SK-N-SH (cell line): Measurements from ENCODE around the gene RHOBTB3. TPM values are rescaled to one million over a fixed set of nuclear protein-coding genes. Genes with fewer than 3 reads are reported as not detected.

Source experiments
- CTCF ChIA-PET: fragments of 300-600, 350-600 bp; formaldehyde crosslinking; extraction: SDS; loops from one replicate; lab custom pipeline; 2021; lab: Yijun Ruan, JAX
- POLR2A ChIA-PET: fragments of 350-600 bp; sonication (Branson Sonifier 250); formaldehyde crosslinking; extraction: SDS; loops from one replicate; lab custom pipeline; 2020; ENCODE audit warnings: antibody characterized with exemption, inconsistent platforms; lab: Yijun Ruan, JAX
- DNase-seq: peaks from one replicate; pipeline ENCODE4 v3.0.0; 2012
- H2AFZ ChIP-seq: fragments of 200-600 bp; sonication (generic); 2 replicates; pipeline ENCODE4 v1.8.1; 2016; ENCODE audit warnings: antibody characterized with exemption, mild to moderate bottlenecking, low read depth
- H3F3A ChIP-seq: fragments of 200-600 bp; sonication (generic); replicated peaks from 2 replicates; pipeline ENCODE3; 2016; ENCODE audit warnings: antibody characterized with exemption, mild to moderate bottlenecking; ENCODE audit not compliant: insufficient read depth
- H3K27ac ChIP-seq, 2 experiments: fragments of 200-500 bp in 1 of 2; fragments of 200-600 bp in 1 of 2; sonication (Bioruptor generic) in 1 of 2; sonication (generic), shearing (Covaris generic) in 1 of 2; 2 replicates each; pipeline versions ENCODE4 v1.5.1 to v1.6.1; 2014 to 2016; ENCODE audit warnings: low read depth in 2 of 2, inconsistent platforms in 1 of 2, low read length in 1 of 2, mild to moderate bottlenecking in 1 of 2, mixed read lengths in 1 of 2
- H3K27me3 ChIP-seq: fragments of 200-600 bp; sonication (generic), shearing (Covaris generic); 2 replicates; pipeline ENCODE4 v1.6.1; 2016; ENCODE audit warnings: mixed run types; ENCODE audit not compliant: insufficient read depth
- H3K36me3 ChIP-seq, 2 experiments: fragments of 200-500 bp in 1 of 2; fragments of 200-600 bp in 1 of 2; sonication (Bioruptor generic) in 1 of 2; sonication (generic) in 1 of 2; replicated peaks in 1 of 2; 2 replicates each; pipeline versions ENCODE3 to v1.5.1; 2014 to 2016; ENCODE audit warnings: low read length in 1 of 2, mild to moderate bottlenecking in 1 of 2; ENCODE audit not compliant: insufficient read depth in 2 of 2, control insufficient read depth in 1 of 2
- H3K4me1 ChIP-seq, 2 experiments: fragments of 200-500 bp in 1 of 2; fragments of 200-600 bp in 1 of 2; sonication (Bioruptor generic) in 1 of 2; sonication (generic), shearing (Covaris generic) in 1 of 2; 2 replicates each; pipeline versions ENCODE4 v1.5.1 to v1.6.1; 2014 to 2016; ENCODE audit warnings: low read depth in 1 of 2, low read length in 1 of 2, mixed run types in 1 of 2; ENCODE audit not compliant: insufficient read depth in 2 of 2, control insufficient read depth in 1 of 2
- H3K4me2 ChIP-seq: fragments of 200-600 bp; sonication (generic), shearing (Covaris generic); 2 replicates; pipeline ENCODE4 v1.6.1; 2017; ENCODE audit warnings: mixed run types
- H3K4me3 ChIP-seq, 2 experiments: fragments of 200-500 bp in 1 of 2; fragments of 200-600 bp in 1 of 2; sonication (Bioruptor generic) in 1 of 2; sonication (generic), shearing (Covaris generic) in 1 of 2; 2 replicates each; pipeline versions ENCODE4 v1.5.1 to v1.8.1; 2014 to 2016; ENCODE audit warnings: low read depth in 2 of 2, inconsistent platforms in 1 of 2, low read length in 1 of 2, mild to moderate bottlenecking in 1 of 2, mixed read lengths in 1 of 2, moderate library complexity in 1 of 2
- H3K79me2 ChIP-seq: fragments of 200-600 bp; sonication (generic); 2 replicates; pipeline ENCODE4 v1.8.1; 2017; ENCODE audit warnings: mild to moderate bottlenecking; ENCODE audit not compliant: insufficient read depth
- H3K9ac ChIP-seq: fragments of 200-600 bp; sonication (generic); 2 replicates; pipeline ENCODE4 v1.6.1; 2017; ENCODE audit warnings: mixed run types
- H3K9me2 ChIP-seq: fragments of 200-600 bp; sonication (generic); 2 replicates; pipeline ENCODE4 v1.6.1; 2017; ENCODE audit warnings: mixed run types
- H3K9me3 ChIP-seq: fragments of 200-600 bp; sonication (generic); 2 replicates; pipeline ENCODE4 v1.6.1; 2017; ENCODE audit warnings: mixed run types, mild to moderate bottlenecking, moderate library complexity
- H4K20me1 ChIP-seq: fragments of 200-600 bp; sonication (generic); 2 replicates; pipeline ENCODE4 v1.6.1; 2017; ENCODE audit warnings: mild to moderate bottlenecking, mixed run types; ENCODE audit not compliant: insufficient read depth
- CHD2 ChIP-seq: fragments of 150-350 bp; IDR thresholded peaks from 2 replicates; pipeline ENCODE4 v1.6.1; 2018; ENCODE audit warnings: low read length; ENCODE audit not compliant: partially characterized antibody
- ELF1 ChIP-seq: IDR thresholded peaks from 2 replicates; pipeline ENCODE4 v1.4.0; 2012
- FOSL2 ChIP-seq: IDR thresholded peaks from 2 replicates; pipeline ENCODE4 v1.4.0; 2012; ENCODE audit warnings: low read depth, mild to moderate bottlenecking, moderate library complexity, borderline replicate concordance
- FOXJ3 ChIP-seq: sonication (generic); formaldehyde crosslinking; IDR thresholded peaks from 2 replicates; pipeline ENCODE4 v1.5.1; 2020; ENCODE audit warnings: mild to moderate bottlenecking, missing genetic modification reagents
- FOXM1 ChIP-seq: IDR thresholded peaks from 2 replicates; pipeline ENCODE4 v1.4.0; 2012; ENCODE audit warnings: low read depth, mild to moderate bottlenecking
- GABPA ChIP-seq: IDR thresholded peaks from 2 replicates; pipeline ENCODE4 v1.4.0; 2012; ENCODE audit warnings: low read depth, mild to moderate bottlenecking
- JUND ChIP-seq: IDR thresholded peaks from 2 replicates; pipeline ENCODE4 v1.4.0; 2012
- MXI1 ChIP-seq: IDR thresholded peaks from 2 replicates; pipeline ENCODE4 v1.6.1; 2012; ENCODE audit warnings: mild to moderate bottlenecking, low read depth, low read length, improper control_type of control experiment
- NFIC ChIP-seq: IDR thresholded peaks from 2 replicates; pipeline ENCODE4 v1.4.0; 2012; ENCODE audit warnings: borderline replicate concordance
- NRF1 ChIP-seq: IDR thresholded peaks from 2 replicates; pipeline ENCODE4 v1.6.1; 2012; ENCODE audit warnings: low read depth, mild to moderate bottlenecking, low read length
- POLR2AphosphoS5 ChIP-seq: IDR thresholded peaks from 2 replicates; pipeline ENCODE4 v1.6.1; 2012; ENCODE audit warnings: low read depth, low read length
- RAD21 ChIP-seq: IDR thresholded peaks from 2 replicates; pipeline ENCODE4 v1.6.1; 2012; ENCODE audit warnings: mild to moderate bottlenecking, low read length
- RCOR1 ChIP-seq: fragments of 150-350 bp; IDR thresholded peaks from 2 replicates; pipeline ENCODE4 v1.6.1; 2017; ENCODE audit warnings: antibody characterized with exemption, low read length
- RXRA ChIP-seq: IDR thresholded peaks from 2 replicates; pipeline ENCODE4 v1.4.0; 2012; ENCODE audit warnings: low read depth, mild to moderate bottlenecking, borderline replicate concordance
- SIN3A ChIP-seq: IDR thresholded peaks from 2 replicates; pipeline ENCODE4 v1.6.1; 2012; ENCODE audit warnings: low read depth, mild to moderate bottlenecking, low read length, moderate library complexity, borderline replicate concordance
- SMC3 ChIP-seq: IDR thresholded peaks from 2 replicates; pipeline ENCODE4 v1.6.1; 2012; ENCODE audit warnings: low read depth, low read length, improper control_type of control experiment
- TCF12 ChIP-seq: IDR thresholded peaks from 2 replicates; pipeline ENCODE4 v1.4.0; 2012
- WGBS: methylation state at CpG from one replicate; pipeline ENCODE4 v1.1.6; 2017; ENCODE audit warnings: low lambda C conversion rate; 5-methylcytosine and 5-hydroxymethylcytosine counted together
- polyA plus RNA-seq, 3 experiments: library from polyadenylated mRNA; depleted of rRNA; stranded (reverse); fragments of >200 nt; gene quantifications; 2 replicates each; pipeline ENCODE4 v1.2.3, GENCODE V29; 2012
- TF ChIP-seq, protein P1 (sequence below): fragments of 200-600 bp; sonication (generic); IDR thresholded peaks from 2 replicates; pipeline ENCODE4 v1.6.1; 2017; ENCODE audit warnings: antibody characterized with exemption, mild to moderate bottlenecking, moderate library complexity
- TF ChIP-seq, protein P2 (sequence below): fragments of 150-350 bp; IDR thresholded peaks from 2 replicates; pipeline ENCODE4 v1.6.1; 2017; ENCODE audit warnings: antibody characterized with exemption, low read length, low read depth, borderline replicate concordance
- TF ChIP-seq, protein P3 (sequence below): IDR thresholded peaks from 2 replicates; pipeline ENCODE4 v1.4.0; 2012; ENCODE audit warnings: low read depth, borderline replicate concordance
- TF ChIP-seq, protein P4 (sequence below): IDR thresholded peaks from 2 replicates; pipeline ENCODE4 v1.4.0; 2012; ENCODE audit warnings: low read depth
- TF ChIP-seq, protein P5 (sequence below): IDR thresholded peaks from 2 replicates; pipeline ENCODE4; 2012

The RHOBTB3 gene
- polyA plus RNA-seq, 1 of the 3 experiments (the other 2 are of a cell fraction): 59.3 TPM

DNA sequence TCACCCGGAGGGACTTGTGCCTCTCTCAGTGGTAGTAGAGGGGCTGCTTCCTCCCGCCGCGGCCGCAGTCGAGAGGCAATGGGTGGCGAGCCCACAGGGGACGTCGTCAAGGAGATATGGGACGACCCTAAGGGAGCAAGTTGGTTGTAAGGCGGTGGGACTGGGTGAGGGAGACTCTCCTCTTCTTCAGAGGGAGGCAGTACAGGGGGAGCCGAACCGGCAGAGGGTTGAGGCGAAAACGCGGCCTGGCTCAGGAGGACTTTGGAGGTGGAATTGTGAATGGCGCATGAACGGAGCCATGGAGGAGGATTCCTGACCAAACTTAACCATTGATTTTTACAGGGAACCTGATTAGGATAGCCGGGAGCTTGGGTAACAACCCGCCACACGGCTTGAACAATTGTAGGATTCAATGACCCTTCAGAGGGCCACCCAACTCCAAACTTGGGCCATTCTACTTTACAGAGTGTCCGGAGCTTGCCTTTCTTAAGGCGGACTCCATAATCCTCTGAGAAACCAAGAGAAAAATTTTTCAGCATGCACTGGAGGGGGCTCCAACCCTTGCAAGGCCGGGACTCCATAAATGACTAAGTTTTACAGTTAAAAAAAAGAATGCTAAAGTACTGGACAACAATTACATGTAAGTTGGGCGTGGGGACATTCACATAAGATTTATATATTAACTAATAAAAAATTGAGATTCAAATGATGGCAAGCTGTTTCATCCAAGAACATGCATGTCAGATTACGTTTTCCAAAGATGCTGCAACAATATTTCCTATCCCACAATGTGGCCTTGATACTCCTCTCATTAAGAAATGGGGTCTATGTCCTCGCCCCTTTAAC lies 19.4 kb upstream of the RHOBTB3 start:
- DNase-seq: no peak
- 96% methylated on average over 27 of the region's 27 CpGs for WGBS

DNA sequence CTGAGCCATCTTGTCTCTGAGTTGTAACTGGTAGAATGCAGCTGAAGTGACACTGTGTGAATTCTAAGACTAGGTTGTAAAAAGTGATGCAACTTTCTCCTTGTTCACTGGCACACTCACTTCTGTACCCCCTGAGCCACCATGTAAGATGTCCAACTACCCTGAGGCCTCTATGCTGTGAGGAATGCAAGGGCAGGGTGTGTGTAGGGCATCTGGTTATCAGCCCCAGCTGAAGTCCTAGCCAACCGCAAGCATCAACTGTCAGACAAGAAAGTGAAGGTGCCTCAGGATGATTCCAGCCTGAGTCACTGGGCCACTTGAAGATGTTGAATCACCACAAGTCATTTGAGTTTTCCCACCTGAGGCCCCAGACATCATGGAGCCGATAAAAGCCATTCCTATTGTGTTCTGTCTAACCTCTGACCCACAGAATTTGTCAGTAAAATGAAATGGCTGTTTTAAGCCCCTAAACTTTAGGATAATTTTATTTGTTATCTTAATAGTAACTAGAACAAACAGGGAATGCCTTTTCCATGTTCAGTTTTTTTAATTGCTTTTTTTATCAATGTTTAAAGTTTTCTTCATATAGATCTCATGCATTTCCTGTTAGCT lies 18.7 kb upstream of the RHOBTB3 start:
- peak; percentile 14 for DNase-seq
- no peaks in the 10 kb centered on the region for H3K9me2 ChIP-seq
- ChIA-PET CTCF (interaction anchor here (1.1 kb wide), 1 partner anchor 23 kb away, joined by 3 read pairs; no protein-coding TSS in a partner anchor), POLR2A (no interaction called here)
- H3K27me3 ChIP-seq: no peaks in the 10 kb centered on the region
- H3K36me3 ChIP-seq: no peaks in the 10 kb centered on the region
- no peak overlapping the region for H2AFZ ChIP-seq
- H3K4me3 ChIP-seq: no peak overlapping the region
- H3K9me3 ChIP-seq: no peaks in the 10 kb centered on the region
- H3K79me2 ChIP-seq: no peaks in the 10 kb centered on the region
- H3K4me1 ChIP-seq: peaks cover 6 to 11% of the 10 kb centered on the region in 2 experiments; a peak in 2 of 4 replicates
- 8% methylated on average over 2 of the region's 2 CpGs for WGBS
- no peak overlapping the region for H3K9ac ChIP-seq
- H3K27ac ChIP-seq: peak overlapping the region; percentile 16 to 44; a peak in 3 of 4 replicates
- 0 out of 2 replicates have a peak overlapping the region, but pooled peaks have one; percentile 4 for H3K4me2 ChIP-seq
- peaks cover 19% of the 10 kb centered on the region for H3F3A ChIP-seq
- H4K20me1 ChIP-seq: no peaks in the 10 kb centered on the region
- no peak for TF ChIP-seq RAD21
- TF ChIP-seq JUND: peak; percentile 96
- no peak for TF ChIP-seq SMC3
- TF ChIP-seq, protein P1, sequence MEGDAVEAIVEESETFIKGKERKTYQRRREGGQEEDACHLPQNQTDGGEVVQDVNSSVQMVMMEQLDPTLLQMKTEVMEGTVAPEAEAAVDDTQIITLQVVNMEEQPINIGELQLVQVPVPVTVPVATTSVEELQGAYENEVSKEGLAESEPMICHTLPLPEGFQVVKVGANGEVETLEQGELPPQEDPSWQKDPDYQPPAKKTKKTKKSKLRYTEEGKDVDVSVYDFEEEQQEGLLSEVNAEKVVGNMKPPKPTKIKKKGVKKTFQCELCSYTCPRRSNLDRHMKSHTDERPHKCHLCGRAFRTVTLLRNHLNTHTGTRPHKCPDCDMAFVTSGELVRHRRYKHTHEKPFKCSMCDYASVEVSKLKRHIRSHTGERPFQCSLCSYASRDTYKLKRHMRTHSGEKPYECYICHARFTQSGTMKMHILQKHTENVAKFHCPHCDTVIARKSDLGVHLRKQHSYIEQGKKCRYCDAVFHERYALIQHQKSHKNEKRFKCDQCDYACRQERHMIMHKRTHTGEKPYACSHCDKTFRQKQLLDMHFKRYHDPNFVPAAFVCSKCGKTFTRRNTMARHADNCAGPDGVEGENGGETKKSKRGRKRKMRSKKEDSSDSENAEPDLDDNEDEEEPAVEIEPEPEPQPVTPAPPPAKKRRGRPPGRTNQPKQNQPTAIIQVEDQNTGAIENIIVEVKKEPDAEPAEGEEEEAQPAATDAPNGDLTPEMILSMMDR: no peak
- no peak for TF ChIP-seq GABPA
- peak; percentile 98 for TF ChIP-seq FOSL2
- TF ChIP-seq ELF1: no peak
- no peak for TF ChIP-seq RCOR1
- peak; percentile 47; the same call in 1 of the 2 replicates for TF ChIP-seq FOXM1
- TF ChIP-seq CHD2: no peak
- TF ChIP-seq, protein P2, sequence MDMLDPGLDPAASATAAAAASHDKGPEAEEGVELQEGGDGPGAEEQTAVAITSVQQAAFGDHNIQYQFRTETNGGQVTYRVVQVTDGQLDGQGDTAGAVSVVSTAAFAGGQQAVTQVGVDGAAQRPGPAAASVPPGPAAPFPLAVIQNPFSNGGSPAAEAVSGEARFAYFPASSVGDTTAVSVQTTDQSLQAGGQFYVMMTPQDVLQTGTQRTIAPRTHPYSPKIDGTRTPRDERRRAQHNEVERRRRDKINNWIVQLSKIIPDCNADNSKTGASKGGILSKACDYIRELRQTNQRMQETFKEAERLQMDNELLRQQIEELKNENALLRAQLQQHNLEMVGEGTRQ: no peak
- TF ChIP-seq SIN3A: peak; percentile 90
- peak; percentile 85 for TF ChIP-seq RXRA
- TF ChIP-seq, protein P3, sequence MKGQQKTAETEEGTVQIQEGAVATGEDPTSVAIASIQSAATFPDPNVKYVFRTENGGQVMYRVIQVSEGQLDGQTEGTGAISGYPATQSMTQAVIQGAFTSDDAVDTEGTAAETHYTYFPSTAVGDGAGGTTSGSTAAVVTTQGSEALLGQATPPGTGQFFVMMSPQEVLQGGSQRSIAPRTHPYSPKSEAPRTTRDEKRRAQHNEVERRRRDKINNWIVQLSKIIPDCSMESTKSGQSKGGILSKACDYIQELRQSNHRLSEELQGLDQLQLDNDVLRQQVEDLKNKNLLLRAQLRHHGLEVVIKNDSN: no peak
- TF ChIP-seq NFIC: peak; percentile 65

More for the DNA sequence above, 19.4 kb upstream of the RHOBTB3 start:
- H2AFZ ChIP-seq: no peak overlapping the region
- H3K9ac ChIP-seq: no peak overlapping the region
- H4K20me1 ChIP-seq: no peaks in the 10 kb centered on the region
- no peaks in the 10 kb centered on the region for H3K9me2 ChIP-seq
- no peak overlapping the region for H3K4me3 ChIP-seq
- no peak for TF ChIP-seq RXRA
- TF ChIP-seq, protein P4, sequence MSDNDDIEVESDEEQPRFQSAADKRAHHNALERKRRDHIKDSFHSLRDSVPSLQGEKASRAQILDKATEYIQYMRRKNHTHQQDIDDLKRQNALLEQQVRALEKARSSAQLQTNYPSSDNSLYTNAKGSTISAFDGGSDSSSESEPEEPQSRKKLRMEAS: no peak
- no peak for TF ChIP-seq RAD21
- TF ChIP-seq NRF1: no peak
- TF ChIP-seq MXI1: no peak
- TF ChIP-seq JUND: no peak
- TF ChIP-seq FOXJ3 (CRISPR knock-in tag): no peak
- TF ChIP-seq TCF12: no peak
- TF ChIP-seq FOSL2: no peak
- TF ChIP-seq, protein P5, sequence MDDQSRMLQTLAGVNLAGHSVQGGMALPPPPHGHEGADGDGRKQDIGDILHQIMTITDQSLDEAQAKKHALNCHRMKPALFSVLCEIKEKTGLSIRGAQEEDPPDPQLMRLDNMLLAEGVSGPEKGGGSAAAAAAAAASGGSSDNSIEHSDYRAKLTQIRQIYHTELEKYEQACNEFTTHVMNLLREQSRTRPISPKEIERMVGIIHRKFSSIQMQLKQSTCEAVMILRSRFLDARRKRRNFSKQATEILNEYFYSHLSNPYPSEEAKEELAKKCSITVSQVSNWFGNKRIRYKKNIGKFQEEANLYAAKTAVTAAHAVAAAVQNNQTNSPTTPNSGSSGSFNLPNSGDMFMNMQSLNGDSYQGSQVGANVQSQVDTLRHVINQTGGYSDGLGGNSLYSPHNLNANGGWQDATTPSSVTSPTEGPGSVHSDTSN: no peak
- TF ChIP-seq ELF1: no peak
- no peak for TF ChIP-seq POLR2AphosphoS5
- TF ChIP-seq, all 33 proteins: peak for 0
- peaks cover 19% of the 10 kb centered on the region for H3F3A ChIP-seq
- no peaks in the 10 kb centered on the region for H3K79me2 ChIP-seq
- H3K27me3 ChIP-seq: no peaks in the 10 kb centered on the region
- H3K27ac ChIP-seq: peak overlapping the region in 1 of 2 experiments; percentile 44; a peak in 3 of 4 replicates
- 0 out of 2 replicates have a peak overlapping the region, but pooled peaks have one; percentile 4 for H3K4me2 ChIP-seq
- no peaks in the 10 kb centered on the region for H3K36me3 ChIP-seq
- POLR2A ChIA-PET: no interaction called here
- H3K9me3 ChIP-seq: no peaks in the 10 kb centered on the region
- CTCF ChIA-PET: interaction anchor here (1.1 kb wide), 1 partner anchor 24 kb away, joined by 3 read pairs; no protein-coding TSS in a partner anchor
- peaks cover 6 to 11% of the 10 kb centered on the region in 2 experiments; a peak in 2 of 4 replicates for H3K4me1 ChIP-seq
